Cerebellar cortex (tissue), 1 donor: Measurements from ENCODE around the gene CAPS.

Experiments used
- DNase-seq: peaks from one replicate; pipeline ENCODE4 v3.0.0-alpha.2; 2015; ENCODE audit warnings: low spot score

CAPS gene

DNA sequence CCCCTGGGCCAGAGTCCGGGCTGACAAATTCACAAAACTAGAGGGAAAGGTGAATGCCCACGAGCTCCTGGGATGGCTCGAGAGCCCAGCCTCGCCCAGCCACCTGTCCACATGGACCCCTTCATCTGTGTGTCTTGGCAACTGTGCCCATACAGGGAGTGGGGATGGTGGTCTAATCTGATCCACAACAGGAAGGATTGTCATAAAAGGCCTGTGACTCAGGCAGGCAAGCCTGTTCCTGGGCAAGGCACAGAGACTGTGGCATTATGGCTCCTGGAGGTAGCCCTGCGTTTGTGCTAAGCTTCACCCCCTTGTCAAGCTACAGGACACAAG lies 20.0 kb downstream of the CAPS start:
- no peak for DNase-seq

DNA sequence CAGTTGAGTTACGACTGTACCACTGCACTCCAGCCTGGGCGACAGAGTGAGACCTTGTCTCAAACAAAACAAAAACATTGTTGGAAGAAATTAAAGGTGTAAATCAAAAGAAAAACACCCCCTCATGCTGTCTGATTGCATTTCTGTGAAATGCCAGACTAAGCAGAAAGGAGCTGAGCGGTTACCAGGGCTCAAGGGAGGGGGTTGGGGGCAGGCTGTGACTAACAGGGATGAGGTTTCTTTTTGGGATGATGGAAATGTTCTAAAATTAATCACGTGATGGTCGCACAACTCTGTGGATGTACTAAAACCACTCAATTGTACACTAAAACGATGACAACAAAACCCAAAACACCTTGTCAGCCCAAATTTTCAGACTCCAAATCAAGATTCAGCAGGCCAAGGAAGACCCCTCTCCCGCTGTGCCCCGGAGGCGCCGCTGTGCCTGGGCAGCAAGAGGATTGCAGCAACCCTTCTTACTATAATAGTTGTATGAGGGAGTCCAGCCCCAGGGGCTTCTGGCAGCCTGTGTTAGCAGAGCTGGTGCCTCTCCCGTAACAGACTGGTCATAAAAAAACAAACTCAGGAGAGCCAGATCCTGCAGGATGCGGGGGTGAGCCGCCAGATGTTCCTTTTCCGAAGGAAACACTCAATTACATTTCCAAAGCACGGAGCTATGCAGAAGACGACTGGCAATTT lies 20.9 kb downstream of the CAPS start:
- no peak for DNase-seq

DNA sequence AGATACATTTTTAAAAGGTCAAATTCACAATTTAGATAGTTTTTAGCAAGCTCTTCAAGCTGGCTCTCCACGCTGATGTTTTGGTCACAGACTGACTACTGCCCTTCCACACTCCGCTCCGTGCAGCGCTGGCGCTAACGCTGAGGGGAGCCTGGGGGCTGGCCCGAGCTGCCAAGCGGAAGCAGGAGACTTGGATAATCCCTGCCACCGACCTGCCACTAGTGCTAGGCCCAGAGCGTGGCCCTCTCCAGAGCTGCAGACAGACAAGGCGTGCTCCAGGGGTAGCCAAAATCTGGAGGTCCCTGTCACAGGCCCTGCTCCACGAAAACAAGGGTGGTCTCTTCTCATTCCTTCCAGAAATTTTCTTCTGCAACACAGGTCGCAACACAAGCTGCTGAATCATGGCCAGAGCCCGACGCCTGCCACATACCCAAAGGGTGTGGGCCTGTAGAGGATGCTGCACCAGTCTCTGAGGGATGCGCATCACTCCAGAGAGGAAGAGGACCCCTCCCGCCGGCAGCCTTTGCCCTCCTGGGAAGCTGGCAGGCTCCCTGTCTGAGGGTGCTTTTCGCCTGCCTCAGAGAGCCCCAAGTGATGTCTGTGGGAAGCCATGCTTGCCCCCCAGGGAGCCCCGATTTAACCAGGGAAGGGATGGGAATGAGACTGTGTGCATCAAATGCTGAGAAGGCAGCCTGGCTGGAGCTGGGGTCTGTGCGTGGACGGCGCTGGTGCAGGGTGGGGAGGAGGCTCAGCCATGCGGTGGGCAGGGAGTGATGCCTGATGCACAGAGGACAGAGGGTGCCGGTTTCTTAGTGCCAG lies 21.6 kb downstream of the CAPS start:
- DNase-seq, result no peak

GRCh38 chr19:5936292-5936592 lies 22.2 kb downstream of the CAPS start:
- DNase-seq, result no peak

DNA sequence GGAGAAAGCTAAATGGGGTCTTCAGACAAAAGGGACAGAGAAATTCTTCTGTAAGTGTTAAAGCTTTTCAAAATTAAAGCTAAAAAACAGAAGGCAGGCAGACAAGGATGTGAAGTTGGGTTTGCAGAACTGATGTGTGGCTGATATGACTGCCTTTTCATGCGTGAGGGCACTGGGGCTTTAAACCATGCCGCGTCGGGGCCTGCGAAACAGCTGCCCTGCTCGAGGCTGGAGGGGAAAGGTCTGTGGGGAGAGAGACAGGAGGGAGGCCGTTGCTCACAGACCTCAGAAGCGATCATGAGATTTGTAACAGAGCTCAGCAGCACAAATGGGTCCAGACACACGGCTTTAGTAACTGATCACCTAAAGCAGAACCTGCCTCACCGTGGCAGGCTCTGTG lies 23.5 kb downstream of the CAPS start:
- DNase-seq, result no peak

GRCh38 chr19:5940260-5941208 lies 26.5 kb downstream of the CAPS start:
- DNase-seq, result no peak

DNA sequence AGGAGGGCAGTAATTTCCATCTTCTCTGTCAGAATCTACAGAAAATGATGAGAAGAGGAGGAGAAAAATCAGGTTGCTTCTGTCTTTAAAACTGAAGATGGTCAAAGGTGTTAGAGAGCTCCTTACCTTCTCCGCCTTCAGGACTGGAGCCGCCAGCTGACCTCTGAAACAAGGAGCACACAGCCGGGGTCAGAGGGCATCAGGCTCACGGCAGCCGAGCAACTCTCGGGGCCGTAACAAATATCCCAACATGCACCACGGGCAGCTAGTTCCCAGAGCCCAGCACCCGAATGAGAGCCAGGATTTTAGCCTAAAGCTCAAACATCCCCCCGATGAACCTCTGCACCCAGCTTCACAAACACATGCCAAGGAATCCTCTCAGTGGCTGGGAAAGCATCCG lies 27.6 kb downstream of the CAPS start:
- no peak for DNase-seq

- DNase-seq, result no peak
These were observed 29.0 kb downstream of the CAPS start for GRCh38 chr19:5943045-5943444.

DNA sequence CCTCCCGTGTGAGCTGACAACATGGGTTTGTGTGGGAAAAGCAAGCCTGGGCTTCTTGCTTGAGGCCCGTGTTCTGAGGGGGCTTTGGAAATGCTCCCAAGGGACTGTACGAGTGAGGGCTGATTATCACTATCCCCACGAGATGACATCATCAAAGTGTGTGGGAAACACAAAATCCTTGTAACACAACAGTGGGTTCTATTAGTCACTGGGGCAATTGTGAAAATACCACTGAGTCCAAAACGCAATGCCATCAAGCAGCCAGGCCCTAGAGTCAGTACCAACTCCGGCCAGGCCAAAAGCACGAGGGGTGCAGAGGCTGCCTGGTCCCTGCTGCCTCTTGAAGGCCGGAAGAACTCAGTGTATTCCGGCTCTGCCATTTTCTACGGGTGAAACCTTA lies 29.6 kb downstream of the CAPS start:
- DNase-seq, result no peak

DNA sequence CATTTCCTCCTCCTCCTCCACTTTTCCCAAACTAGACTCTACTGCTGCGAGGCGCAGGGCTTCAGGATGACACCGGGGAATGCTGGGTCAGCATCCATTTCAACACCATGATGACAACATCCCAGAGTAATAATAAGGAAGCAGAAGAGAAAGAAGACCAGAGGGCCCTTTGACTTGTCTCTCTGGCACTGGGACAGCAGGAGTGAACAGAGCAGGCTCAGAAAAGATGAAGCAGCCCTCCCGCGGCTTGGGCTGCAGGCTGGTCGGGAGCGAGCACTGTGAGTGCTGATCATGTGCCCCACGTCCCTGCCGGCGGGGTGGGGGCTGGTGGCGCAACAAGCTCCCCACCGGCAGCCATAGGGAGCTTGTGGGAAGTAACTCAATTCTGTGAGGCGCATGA lies 33.4 kb downstream of the CAPS start:
- DNase-seq, result no peak

GRCh38 chr19:5948752-5949564 lies 34.9 kb downstream of the CAPS start:
- DNase-seq, result peak; percentile 62

- DNase-seq, result no peak
These were observed 35.8 kb downstream of the CAPS start for GRCh38 chr19:5949792-5950305.

- no peak for DNase-seq
These were observed 36.7 kb downstream of the CAPS start for GRCh38 chr19:5950741-5951140.

DNA sequence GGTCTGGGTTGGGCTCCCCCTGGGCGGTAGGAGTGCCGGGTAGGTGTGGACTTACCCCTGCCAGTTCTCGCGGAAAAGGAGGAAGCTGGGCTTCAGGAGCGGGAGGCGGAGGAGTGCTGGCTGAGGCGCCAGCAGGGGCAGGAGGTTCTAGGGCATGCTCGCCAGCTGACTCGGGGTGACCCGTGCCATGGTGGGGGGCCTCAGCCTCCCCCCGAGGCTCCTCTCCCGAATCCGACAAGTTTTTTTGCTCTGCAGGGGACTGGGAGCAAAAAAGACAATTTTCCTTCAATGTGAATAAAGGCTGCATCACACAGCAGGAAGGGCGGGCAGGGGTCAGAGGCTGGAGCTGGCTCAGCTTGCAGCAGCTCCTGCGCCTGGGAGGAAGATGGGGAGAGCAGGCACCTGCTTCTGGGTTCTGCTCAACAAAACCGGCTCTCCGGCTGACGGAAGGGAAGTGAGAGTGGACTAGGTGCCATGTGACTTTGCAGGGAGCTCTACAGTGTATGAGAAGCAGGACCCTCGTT lies 37.3 kb downstream of the CAPS start:
- DNase-seq, result no peak

DNA sequence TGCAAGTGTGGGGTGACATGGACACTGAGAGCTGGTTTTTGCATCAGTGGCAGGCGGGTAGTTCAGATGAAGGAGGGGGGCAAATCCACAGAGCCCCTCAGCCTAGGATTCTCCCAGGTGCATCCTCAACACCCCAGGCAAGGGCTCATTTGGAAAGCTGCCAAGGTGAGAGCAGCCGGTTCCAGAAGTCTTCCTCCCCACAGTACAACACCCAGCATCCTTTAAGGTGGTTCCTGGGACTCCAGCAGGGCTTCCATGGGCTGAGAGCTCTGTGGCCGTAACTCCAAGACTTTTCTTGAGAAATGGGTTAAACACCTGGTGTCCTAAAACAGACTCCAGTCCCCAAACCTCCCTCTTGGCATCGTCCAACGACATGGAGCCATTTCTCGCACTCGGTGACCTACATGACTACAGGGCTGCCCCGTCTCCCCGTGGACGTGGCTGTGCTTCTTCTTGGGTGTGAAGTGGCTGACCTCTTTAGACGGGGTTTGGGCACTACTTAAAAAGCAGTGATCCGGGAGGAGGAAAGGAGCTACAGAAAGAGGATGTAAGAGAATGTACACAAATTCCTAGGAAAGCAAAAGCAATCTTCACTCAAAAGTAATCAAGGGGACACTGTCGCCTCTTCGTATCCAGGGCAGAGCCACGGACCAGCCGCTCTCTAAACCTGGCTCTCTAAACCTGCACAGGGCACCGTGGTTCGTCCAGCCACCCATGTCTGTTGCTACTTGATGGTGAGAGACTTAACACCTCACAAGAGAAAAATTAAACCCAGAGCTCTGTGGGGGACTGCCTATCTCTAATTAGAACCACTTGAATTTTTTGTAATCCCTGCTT lies 38.4 kb downstream of the CAPS start:
- peak; percentile 28 for DNase-seq

GRCh38 chr19:5953030-5953589 lies 39.1 kb downstream of the CAPS start:
- no peak for DNase-seq

GRCh38 chr19:5953680-5954213 lies 39.7 kb downstream of the CAPS start:
- DNase-seq, result no peak

- DNase-seq, result no peak
These were observed 40.2 kb downstream of the CAPS start for GRCh38 chr19:5954293-5954692.

- DNase-seq, result no peak
These were observed 41.5 kb downstream of the CAPS start for GRCh38 chr19:5955636-5955935.

DNA sequence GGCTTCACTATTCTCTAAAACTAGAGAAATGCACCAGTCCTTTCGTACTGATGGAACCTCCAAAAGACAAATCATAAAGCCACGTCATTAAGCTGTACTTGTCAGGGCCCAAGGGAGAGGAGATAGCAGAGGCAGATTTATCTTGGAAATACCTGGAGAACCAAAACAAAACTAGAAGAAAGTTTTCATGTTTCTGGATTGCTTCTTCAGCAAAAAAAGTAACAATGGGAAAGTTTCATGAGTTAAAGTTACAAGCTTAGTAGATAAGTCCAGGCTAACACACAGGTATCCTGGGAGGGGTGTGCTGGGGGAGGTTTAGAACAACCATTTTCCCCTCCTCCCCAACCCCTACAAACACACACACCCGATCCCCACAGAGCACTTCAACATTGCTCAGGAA lies 42.3 kb downstream of the CAPS start:
- DNase-seq, result no peak
